HepG2 (cell line): ENCODE results near the gene ARID1A. TPM values are rescaled to one million over a fixed set of nuclear protein-coding genes. Genes with fewer than 3 reads are reported as not detected.

Experiments used
- ASH2L ChIP-seq: fragments of 300-600, 200-600 bp; sonication (generic); IDR thresholded peaks from 2 replicates; pipeline ENCODE4 v1.7.0; 2017; ENCODE audit warnings: low read depth, mild to moderate bottlenecking, moderate library complexity, mixed read lengths, low read length; ENCODE audit not compliant: insufficient read length
- ATF1 ChIP-seq: IDR thresholded peaks from 2 replicates; pipeline ENCODE4 v1.6.1; 2016; ENCODE audit warnings: mild to moderate bottlenecking, control low read depth
- BCL3 ChIP-seq: sonication (generic); formaldehyde crosslinking; IDR thresholded peaks from 2 replicates; pipeline ENCODE4 v1.5.1; 2020; ENCODE audit warnings: mild to moderate bottlenecking, missing genetic modification reagents, moderate library complexity
- CHD4 ChIP-seq: fragments of 200-600 bp; sonication (generic); IDR thresholded peaks from 2 replicates; pipeline ENCODE4 v1.7.0; 2017; ENCODE audit warnings: mild to moderate bottlenecking, low read length, borderline replicate concordance
- FOXC1 ChIP-seq: sonication (generic); formaldehyde crosslinking; IDR thresholded peaks from 2 replicates; pipeline ENCODE4 v1.8.0; 2022; ENCODE audit warnings: mild to moderate bottlenecking, missing genetic modification reagents, borderline replicate concordance
- HDAC1 ChIP-seq: sonication (generic); formaldehyde crosslinking; IDR thresholded peaks from 2 replicates; pipeline ENCODE4 v1.5.1; 2020; ENCODE audit warnings: mild to moderate bottlenecking, missing genetic modification reagents
- HMGXB3 ChIP-seq: sonication (generic); formaldehyde crosslinking; IDR thresholded peaks from 2 replicates; pipeline ENCODE4 v1.4.0; 2020; ENCODE audit warnings: missing genetic modification reagents, borderline replicate concordance
- KAT8 ChIP-seq: IDR thresholded peaks from 2 replicates; pipeline ENCODE4 v1.6.1; 2016; ENCODE audit warnings: missing genetic modification reagents, missing compliant biosample characterization
- MAFK ChIP-seq, 2 experiments: IDR thresholded peaks in 1 of 2; conservative IDR thresholded peaks in 1 of 2; 2 replicates each; pipeline ENCODE4 v1.6.1; 2011; ENCODE audit warnings: improper control_type of control experiment in 2 of 2, low read length in 2 of 2
- MXD4 ChIP-seq: IDR thresholded peaks from 2 replicates; pipeline ENCODE4 v1.6.1; 2016; ENCODE audit warnings: mild to moderate bottlenecking, missing biosample characterization, missing genetic modification reagents
- NFKB2 ChIP-seq: sonication (generic); formaldehyde crosslinking; IDR thresholded peaks from 2 replicates; pipeline ENCODE4 v1.4.0; 2020; ENCODE audit warnings: missing genetic modification reagents, borderline replicate concordance
- NPAS2 ChIP-seq: sonication (generic); formaldehyde crosslinking; IDR thresholded peaks from 2 replicates; pipeline ENCODE4 v1.8.0; 2022; ENCODE audit warnings: mild to moderate bottlenecking, missing genetic modification reagents, borderline replicate concordance
- RAD51 ChIP-seq: fragments of 450-650 bp; IDR thresholded peaks from 2 replicates; pipeline ENCODE4 v1.6.1; 2016; ENCODE audit warnings: borderline replicate concordance
- TEAD2 ChIP-seq: sonication (generic); formaldehyde crosslinking; IDR thresholded peaks from 2 replicates; pipeline ENCODE4 v1.9.0; 2021; ENCODE audit warnings: missing genetic modification reagents
- ZBTB7A ChIP-seq: sonication (generic); formaldehyde crosslinking; IDR thresholded peaks from 2 replicates; pipeline ENCODE4 v1.8.0; 2022; ENCODE audit warnings: mild to moderate bottlenecking, missing genetic modification reagents
- ZFAT ChIP-seq: sonication (generic); formaldehyde crosslinking; conservative IDR thresholded peaks from 2 replicates; pipeline ENCODE4 v1.8.1; 2023; ENCODE audit warnings: missing genetic modification reagents, inconsistent platforms
- ZNF562 ChIP-seq: sonication (generic); formaldehyde crosslinking; IDR thresholded peaks from 2 replicates; pipeline ENCODE4 v1.8.0; 2022; ENCODE audit warnings: missing genetic modification reagents, borderline replicate concordance
- ZNF569 ChIP-seq: sonication (generic); formaldehyde crosslinking; IDR thresholded peaks from 2 replicates; pipeline ENCODE4 v1.5.0; 2020; ENCODE audit warnings: mild to moderate bottlenecking, missing genetic modification reagents, moderate library complexity, borderline replicate concordance
- ZNF839 ChIP-seq: sonication (generic); formaldehyde crosslinking; IDR thresholded peaks from 2 replicates; pipeline ENCODE4 v1.4.0; 2020; ENCODE audit warnings: missing genetic modification reagents, mild to moderate bottlenecking, borderline replicate concordance
- ZNF850 ChIP-seq: sonication (generic); formaldehyde crosslinking; conservative IDR thresholded peaks from 2 replicates; pipeline ENCODE4 v1.9.0; 2021; ENCODE audit warnings: mild to moderate bottlenecking, missing genetic modification reagents
- ZNF879 ChIP-seq: sonication (generic); formaldehyde crosslinking; IDR thresholded peaks from 2 replicates; pipeline ENCODE4 v1.8.1; 2023; ENCODE audit warnings: missing genetic modification reagents
- polyA plus RNA-seq, 8 experiments: library from polyadenylated mRNA; depleted of rRNA in 3 of 8; stranded (reverse) in 7 of 8; unstranded in 1 of 8; fragments of >200 nt; fragmentation: Illumina TruSeq in 4 of 8; extraction: Trizol in 4 of 8; gene quantifications; 2 replicates each; pipeline versions ENCODE4 v1.2.1 to v1.2.3, GENCODE V29; 2011 to 2016; ENCODE audit warnings: low read depth in 4 of 8, missing spikeins in 1 of 8, mixed read lengths in 1 of 8; ENCODE audit not compliant: insufficient read depth in 1 of 8
- total RNA-seq, 5 experiments: library from RNA; depleted of rRNA; stranded (reverse); fragments of >200 nt; fragmentation: Illumina TruSeq; extraction: Trizol; gene quantifications; 2 replicates each; pipeline ENCODE4 v1.2.3, GENCODE V29; 2016; ENCODE audit warnings: low read depth in 1 of 5

Gene ARID1A
- total and polyA plus RNA-seq, 2 of the 13 experiments (the other 11 are each of a cell fraction or from before 2014, with no cell fraction given) = 11.9 to 15.9 TPM

- TF ChIP-seq ZNF850 (no peak), ASH2L (peak; percentile 46), ZNF839 (CRISPR knock-in tag) (no peak), MXD4 (peak; percentile 29; the same call in 1 of the 2 replicates), ZNF569 (CRISPR knock-in tag) (no peak), ZFAT (CRISPR knock-in tag) (no peak), ATF1 (peak; percentile 58), HMGXB3 (CRISPR knock-in tag) (peak; percentile 56; the same call in 1 of the 2 replicates), ZNF879 (CRISPR knock-in tag) (no peak), MAFK (conservative IDR thresholded peaks at IDR 0.05 in 1 of 2, IDR thresholded peaks at IDR 0.05 in 1 of 2; ENCODE audit: low read length in 2 of 2) (no peak), ZBTB7A (CRISPR knock-in tag) (no peak), CHD4 (no peak), BCL3 (no peak; the same call in 1 of the 2 replicates), HDAC1 (CRISPR knock-in tag) (no peak), FOXC1 (CRISPR knock-in tag) (peak; percentile 61; the same call in 1 of the 2 replicates), KAT8 (CRISPR knock-in tag) (peak; percentile 31; the same call in 1 of the 2 replicates), ZNF562 (no peak), TEAD2 (CRISPR knock-in tag) (no peak), NPAS2 (CRISPR knock-in tag) (no peak), RAD51 (peak; percentile 58; the same call in 1 of the 2 replicates), NFKB2 (CRISPR knock-in tag) (peak; percentile 69; the same call in 1 of the 2 replicates)
Measured at GRCh38 chr1:26723013-26723991, 27.5 kb downstream of the ARID1A start (continued).
